Measurements from ENCODE around the gene ZNF460. TPM values are rescaled to one million over a fixed set of nuclear protein-coding genes. Genes with fewer than 3 reads are reported as not detected.

The ZNF460 gene
- total RNA-seq, 1 experiment from 2014 or later, result 76.3 TPM

DNA sequence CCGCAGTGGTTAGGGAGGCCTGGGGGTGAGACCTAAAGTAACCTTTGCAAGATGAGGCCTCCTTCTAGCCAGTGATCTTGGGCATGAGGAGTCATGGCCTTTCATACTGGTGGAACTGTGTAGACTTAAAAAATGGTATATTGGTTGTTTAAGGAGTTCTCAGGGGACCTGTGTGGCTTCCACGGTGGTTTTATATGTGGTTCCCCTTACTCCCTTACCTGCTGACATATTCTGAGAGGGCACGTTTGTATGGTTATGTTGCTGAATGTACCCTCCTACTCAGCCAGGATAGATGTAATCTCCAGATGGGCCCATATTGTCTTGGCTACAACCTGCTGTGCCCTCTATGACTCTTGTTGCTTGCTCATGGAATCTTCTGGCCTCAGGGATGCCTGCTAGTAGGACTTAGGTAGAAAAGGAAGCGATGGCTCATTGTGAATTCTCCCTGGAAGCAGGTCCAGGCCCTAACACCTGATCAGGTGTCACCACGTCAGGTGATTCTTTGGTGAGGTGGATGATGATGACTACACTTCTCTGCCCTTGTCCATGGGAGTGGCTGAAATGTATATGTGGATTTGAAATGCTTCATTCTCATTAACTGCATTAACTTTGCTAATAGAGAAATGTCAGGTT is 1.8 kb downstream of the ZNF460 start:
- POLR2A ChIA-PET, result no interaction called here
- CTCF ChIA-PET, result no interaction called here

DNA sequence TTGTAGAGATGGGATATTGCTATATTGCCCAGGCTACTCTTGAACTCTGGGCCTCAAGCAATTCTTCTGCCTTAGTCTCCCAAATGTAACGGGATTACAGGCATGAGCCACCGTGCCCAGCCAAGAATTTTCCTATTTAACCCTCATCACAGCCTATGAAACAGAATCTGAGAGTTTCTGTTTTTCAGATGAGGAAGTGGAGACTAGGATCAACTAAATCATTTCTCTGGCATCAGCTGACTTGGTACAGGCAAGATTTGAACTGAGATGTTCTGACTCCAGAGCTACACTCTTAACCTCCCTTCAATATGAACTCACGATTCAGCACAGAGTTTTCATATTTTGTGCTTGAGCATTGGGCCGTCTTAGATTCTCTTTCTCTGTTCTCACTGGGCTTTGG is 8.1 kb downstream of the ZNF460 start:
- POLR2A ChIA-PET, result no interaction called here
- BruUV-seq (replicated peaks), result no TSS peak
- intact Hi-C loops (cut with micrococcal nuclease; ENCODE audit: unreplicated experiment), result no loop called here

More for the DNA sequence above, 1.8 kb downstream of the ZNF460 start:
- H3K36me3 ChIP-seq (ENCODE audit: control insufficient read depth, insufficient read depth, low read length), result peaks cover 13% of the 10 kb centered on the region
- H3K4me1 ChIP-seq (ENCODE audit: control insufficient read depth, insufficient read depth, low read length), result peaks cover 23% of the 10 kb centered on the region
- H3K27me3 ChIP-seq (ENCODE audit: control insufficient read depth, insufficient read depth, low read length), result no peaks in the 10 kb centered on the region
- TF ChIP-seq POLR2AphosphoS5 (IDR thresholded peaks at IDR 0.05; ENCODE audit: low read depth, low read length), result no peak
- TF ChIP-seq SIN3A (IDR thresholded peaks at IDR 0.05; ENCODE audit: borderline replicate concordance, insufficient read depth, low read depth, low read length), result no peak
- TF ChIP-seq TCF7L2 (IDR thresholded peaks at IDR 0.05; ENCODE audit: low read depth, low read length), result no peak
- TF ChIP-seq, protein P1, sequence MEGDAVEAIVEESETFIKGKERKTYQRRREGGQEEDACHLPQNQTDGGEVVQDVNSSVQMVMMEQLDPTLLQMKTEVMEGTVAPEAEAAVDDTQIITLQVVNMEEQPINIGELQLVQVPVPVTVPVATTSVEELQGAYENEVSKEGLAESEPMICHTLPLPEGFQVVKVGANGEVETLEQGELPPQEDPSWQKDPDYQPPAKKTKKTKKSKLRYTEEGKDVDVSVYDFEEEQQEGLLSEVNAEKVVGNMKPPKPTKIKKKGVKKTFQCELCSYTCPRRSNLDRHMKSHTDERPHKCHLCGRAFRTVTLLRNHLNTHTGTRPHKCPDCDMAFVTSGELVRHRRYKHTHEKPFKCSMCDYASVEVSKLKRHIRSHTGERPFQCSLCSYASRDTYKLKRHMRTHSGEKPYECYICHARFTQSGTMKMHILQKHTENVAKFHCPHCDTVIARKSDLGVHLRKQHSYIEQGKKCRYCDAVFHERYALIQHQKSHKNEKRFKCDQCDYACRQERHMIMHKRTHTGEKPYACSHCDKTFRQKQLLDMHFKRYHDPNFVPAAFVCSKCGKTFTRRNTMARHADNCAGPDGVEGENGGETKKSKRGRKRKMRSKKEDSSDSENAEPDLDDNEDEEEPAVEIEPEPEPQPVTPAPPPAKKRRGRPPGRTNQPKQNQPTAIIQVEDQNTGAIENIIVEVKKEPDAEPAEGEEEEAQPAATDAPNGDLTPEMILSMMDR (IDR thresholded peaks at IDR 0.05), result no peak
- TF ChIP-seq, protein P2, sequence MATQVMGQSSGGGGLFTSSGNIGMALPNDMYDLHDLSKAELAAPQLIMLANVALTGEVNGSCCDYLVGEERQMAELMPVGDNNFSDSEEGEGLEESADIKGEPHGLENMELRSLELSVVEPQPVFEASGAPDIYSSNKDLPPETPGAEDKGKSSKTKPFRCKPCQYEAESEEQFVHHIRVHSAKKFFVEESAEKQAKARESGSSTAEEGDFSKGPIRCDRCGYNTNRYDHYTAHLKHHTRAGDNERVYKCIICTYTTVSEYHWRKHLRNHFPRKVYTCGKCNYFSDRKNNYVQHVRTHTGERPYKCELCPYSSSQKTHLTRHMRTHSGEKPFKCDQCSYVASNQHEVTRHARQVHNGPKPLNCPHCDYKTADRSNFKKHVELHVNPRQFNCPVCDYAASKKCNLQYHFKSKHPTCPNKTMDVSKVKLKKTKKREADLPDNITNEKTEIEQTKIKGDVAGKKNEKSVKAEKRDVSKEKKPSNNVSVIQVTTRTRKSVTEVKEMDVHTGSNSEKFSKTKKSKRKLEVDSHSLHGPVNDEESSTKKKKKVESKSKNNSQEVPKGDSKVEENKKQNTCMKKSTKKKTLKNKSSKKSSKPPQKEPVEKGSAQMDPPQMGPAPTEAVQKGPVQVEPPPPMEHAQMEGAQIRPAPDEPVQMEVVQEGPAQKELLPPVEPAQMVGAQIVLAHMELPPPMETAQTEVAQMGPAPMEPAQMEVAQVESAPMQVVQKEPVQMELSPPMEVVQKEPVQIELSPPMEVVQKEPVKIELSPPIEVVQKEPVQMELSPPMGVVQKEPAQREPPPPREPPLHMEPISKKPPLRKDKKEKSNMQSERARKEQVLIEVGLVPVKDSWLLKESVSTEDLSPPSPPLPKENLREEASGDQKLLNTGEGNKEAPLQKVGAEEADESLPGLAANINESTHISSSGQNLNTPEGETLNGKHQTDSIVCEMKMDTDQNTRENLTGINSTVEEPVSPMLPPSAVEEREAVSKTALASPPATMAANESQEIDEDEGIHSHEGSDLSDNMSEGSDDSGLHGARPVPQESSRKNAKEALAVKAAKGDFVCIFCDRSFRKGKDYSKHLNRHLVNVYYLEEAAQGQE (IDR thresholded peaks at IDR 0.05; ENCODE audit: insufficient read depth in 1 of 2, low read depth in 2 of 2, low read length in 1 of 2), result no peak
- in situ Hi-C loops (cut with HindIII; ENCODE audit: low pct_unique_long_range_greater_than_20kb, low sequenced_read_pairs) (no loop called here), intact Hi-C loops (cut with micrococcal nuclease; ENCODE audit: unreplicated experiment) (no loop called here)
- H3K27ac ChIP-seq (ENCODE audit: low read length), result peak overlapping the region; percentile 57
- peaks cover 7% of the 10 kb centered on the region; the same call in 1 of the 2 replicates for H3K9me3 ChIP-seq (ENCODE audit: control insufficient read depth, insufficient read depth, low read depth, low read length)
- ATAC-seq (no peak), DNase-seq (ENCODE audit: low read depth, low spot score) (no peak)
- peak overlapping the region; percentile 68 to 100 for H3K4me3 ChIP-seq (ENCODE audit: low read depth in 2 of 2, low read length in 2 of 2)
- TSS peak; percentile 55 for BruUV-seq (replicated peaks)

More for the DNA sequence above, 8.1 kb downstream of the ZNF460 start:
- ATAC-seq, result no peak
- TF ChIP-seq, protein P1 (IDR thresholded peaks at IDR 0.05), result no peak
- 0 out of 2 replicates have a peak, but pooled peaks have one; percentile 31 for TF ChIP-seq POLR2AphosphoS5 (IDR thresholded peaks at IDR 0.05; ENCODE audit: low read depth, low read length)
- DNase-seq (ENCODE audit: low read depth, low spot score), result no peak
- in situ Hi-C loops (cut with HindIII; ENCODE audit: low pct_unique_long_range_greater_than_20kb, low sequenced_read_pairs), result no loop called here
- CTCF ChIA-PET, result no interaction called here
- Histone ChIP-seq H3K9me3 (ENCODE audit: control insufficient read depth, insufficient read depth, low read depth, low read length) (peaks cover 55% of the 10 kb centered on the region), H3K4me1 (ENCODE audit: control insufficient read depth, insufficient read depth, low read length) (no peaks in the 10 kb centered on the region), H3K4me3 (ENCODE audit: low read depth in 2 of 2, low read length in 2 of 2) (no peak overlapping the region), H3K27me3 (ENCODE audit: control insufficient read depth, insufficient read depth, low read length) (no peaks in the 10 kb centered on the region), H3K36me3 (ENCODE audit: control insufficient read depth, insufficient read depth, low read length) (peaks cover 54% of the 10 kb centered on the region), H3K27ac (ENCODE audit: low read length) (no peak overlapping the region)
